ENCODE results near the gene FTSJ1.

The FTSJ1 gene

DNA sequence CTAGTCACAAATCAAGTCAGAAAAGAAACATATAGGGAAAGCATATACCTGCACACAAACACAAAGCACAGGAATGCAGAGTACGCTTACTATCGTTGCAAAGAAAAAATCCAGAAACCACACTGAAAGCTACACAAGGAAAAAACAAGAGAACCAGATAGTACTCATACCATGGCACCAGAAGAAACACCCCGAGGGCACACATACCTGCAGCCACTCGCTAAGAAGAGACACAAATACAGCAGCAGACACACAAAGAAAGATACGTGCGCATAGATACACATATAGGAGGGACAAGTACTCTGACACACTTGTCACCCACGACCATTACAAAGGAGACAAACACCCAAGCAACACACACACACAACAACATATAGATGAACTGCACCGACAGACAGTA, 4.5 kb upstream of the FTSJ1 start:
- DNase-seq = no peak

DNA sequence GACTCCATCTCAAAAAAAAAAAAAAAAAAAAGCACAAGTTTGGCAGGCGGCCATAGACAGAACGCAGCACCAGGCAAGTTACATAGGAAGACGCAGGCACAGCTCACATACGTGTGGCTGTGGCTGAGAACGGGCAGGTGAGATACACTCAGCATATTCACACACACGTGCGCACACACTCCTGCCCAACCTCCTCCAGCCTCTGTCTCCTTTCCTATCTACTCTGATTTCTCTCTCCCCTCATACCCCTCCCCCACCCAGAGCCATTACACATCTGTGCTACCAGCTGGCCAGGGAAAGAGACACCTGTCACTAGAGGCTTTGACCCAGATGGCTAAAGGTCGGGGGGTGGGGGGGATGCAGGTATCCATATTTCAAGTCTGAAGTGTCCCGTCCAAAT, 3.8 kb upstream of the FTSJ1 start:
- DNase-seq = no peak

DNA sequence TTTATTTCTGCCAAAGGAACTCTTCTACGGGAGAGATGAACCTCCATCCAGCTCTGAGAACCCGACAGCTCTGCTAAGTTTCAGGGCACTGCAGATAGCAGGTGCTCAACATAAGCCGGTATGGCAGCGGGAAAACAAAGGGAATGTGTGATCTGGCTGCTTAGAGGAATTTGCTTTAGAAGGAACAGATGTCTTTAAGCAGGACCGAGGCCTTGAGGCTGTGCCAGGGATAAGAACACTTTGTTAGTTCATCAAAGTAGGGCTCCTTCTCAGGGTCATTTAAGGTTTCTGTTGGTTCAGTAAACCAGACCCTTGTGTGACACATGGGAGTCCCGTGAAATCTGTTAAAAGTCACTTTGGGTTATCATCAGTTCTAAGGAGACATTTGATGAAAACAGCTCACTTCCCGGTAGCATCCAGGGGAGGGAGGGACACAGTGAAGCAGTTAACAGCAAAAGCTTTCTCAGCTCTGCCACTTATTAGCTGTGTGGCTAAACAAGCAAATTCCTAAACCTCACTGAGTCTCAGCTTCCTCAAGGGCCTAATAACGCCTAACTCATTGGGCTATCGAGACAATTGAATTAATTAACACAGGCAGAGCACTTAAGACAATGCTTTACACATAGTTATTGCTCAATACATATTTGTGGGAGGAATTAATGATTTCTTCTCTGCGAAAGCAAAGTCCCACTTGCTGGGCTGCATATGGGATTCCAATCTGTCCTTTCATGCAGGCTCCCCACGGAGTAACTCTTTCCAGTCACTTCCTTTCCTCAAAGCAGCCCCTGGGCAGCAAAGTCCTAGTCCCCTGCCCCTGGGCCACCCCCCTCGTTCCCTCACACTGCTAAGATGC, 2.9 kb upstream of the FTSJ1 start:
- DNase-seq = no peak

DNA sequence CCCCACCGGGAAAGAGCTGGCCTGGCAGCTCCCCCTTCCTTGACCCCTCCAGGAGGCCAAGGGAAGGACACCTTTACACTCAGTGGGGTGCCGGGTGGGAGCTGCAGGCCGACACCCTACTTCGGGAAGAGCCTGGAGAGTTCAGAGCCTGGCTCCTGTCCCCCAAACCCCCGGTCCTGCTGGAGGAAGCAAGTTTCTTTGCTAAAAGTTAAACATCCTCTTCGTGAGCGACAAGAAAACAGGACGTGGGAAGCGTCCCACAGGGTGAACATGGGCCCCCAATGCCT, 2.4 kb upstream of the FTSJ1 start:
- no peak for DNase-seq

DNA sequence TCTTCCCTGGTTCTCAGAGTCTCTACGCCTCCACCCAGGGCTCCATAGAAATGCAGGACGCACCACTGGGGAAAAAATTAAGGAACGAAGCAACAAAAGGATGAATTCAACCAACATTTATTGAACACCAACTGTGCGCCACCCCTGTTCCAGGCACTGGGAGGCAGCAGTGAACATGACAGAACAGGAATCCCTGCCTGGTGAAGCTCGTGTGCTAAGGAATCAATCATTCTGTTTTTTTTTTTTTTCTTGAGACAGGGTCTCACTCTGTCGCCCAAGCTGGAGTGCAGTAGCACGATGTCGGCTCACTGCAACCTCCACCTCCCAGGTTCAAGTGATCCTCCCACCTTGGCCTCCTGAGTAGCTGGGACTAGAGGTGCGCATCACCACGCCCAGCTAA, 1.9 kb upstream of the FTSJ1 start:
- DNase-seq = no peak

DNA sequence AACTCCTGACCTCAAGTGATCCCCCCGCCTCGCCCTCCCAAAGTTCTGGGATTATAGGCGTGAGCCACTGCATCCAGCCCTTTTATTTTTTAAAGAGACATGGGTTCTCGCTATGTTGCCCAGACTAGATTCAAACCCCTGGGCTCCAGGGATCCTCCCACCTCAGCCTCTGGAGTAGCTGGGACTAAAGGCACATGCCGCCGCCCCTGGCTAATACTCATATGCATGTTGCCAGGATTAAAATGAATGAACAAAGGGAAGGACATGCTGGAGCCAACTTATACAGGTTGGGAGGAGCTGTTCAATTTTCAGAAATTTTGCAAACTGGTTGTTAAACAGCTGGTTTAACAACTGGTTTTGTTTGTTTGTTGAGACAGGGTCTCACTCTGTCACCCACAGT, 1.4 kb upstream of the FTSJ1 start:
- DNase-seq = no peak

DNA sequence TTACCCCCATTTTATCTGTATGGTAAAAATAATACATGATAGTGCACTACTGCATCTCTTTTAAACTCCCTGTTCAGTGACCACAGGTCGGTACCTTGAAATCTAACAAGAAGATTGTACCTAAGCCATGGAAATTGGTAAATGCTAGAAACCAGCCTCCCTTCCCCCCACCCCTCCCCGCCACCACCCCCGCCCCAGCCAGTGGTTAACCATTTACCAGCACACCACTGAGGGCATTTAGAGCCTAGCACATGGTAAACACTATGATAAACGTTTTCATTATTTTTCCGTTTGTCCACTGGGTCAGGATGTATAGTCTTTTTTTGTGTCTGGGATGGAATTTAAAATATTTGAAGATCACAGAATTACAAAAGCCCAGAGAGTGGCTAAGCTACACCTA, 703 bp upstream of the FTSJ1 start:
- peak in 1 of 2 donors; percentile 31 for DNase-seq

DNA sequence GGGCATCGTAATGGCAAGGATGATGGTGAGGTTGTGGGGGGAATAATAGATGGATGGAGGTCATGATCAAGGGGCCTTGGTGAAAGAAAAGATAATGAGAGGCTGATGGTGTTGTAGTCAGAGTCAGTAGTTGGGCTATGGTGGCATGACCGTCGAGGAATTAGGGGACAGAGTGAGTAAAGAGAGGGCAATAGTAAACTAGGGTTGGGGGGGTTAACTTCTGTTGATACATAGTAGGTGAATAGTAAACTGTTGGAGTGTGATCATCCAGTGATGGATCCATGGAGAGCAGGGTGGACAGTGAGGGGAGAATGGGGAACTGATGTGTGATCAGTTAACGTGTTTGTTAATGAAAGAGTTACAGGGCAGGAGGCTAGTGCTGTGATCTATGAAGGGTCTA, 920 bp downstream of the FTSJ1 start:
- DNase-seq = no peak

DNA sequence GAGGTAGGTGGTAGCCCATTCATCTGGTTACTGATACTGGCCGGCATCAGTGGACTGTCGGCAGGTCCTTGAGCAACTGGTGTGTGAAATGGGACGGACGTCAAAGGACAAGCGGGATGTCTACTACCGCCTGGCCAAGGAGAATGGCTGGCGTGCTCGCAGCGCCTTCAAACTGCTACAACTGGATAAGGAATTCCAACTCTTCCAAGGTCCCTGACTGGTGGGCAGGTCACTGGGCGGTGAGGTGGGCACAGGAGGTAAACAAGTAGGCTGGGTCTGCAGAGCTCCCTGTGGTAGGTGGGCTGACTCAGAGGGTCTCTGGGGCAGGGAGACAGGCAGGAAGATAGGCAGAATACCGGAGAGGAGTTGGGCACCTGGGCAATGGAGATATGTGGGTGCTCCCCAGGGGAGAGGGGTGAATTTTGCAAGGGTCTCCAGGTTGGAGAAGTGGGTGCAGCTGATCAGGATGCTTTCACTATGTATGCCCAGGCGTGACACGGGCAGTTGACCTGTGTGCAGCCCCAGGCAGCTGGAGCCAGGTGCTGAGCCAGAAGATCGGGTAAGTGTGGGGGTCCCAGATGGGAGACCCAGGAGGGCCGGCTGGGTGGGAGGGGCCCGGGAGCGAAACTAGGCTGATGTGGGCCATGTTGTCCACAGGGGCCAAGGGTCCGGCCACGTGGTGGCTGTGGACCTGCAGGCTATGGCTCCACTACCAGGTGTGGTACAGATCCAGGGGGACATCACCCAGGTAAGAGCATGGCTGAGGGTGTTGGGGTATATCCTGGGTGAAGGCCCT, 2.2 kb downstream of the FTSJ1 start:
- DNase-seq = no peak

DNA sequence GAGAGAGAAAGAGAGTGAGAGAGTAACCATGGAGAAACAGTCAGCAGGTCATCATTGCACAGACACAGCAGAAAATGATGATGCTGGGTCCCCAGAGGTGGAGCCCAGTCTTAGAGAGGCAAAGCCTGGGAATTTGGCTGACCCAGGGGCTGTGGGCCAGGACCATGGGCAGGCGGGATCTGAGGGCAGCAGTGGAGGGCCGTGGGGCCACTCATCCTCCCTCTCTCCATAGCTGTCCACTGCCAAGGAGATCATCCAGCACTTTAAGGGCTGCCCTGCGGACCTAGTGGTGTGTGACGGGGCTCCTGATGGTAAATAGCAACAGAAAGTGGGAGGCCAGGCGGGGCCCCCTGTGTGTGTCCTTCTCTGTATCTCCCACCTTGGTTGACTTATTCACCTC, 2.8 kb downstream of the FTSJ1 start:
- DNase-seq = no peak

DNA sequence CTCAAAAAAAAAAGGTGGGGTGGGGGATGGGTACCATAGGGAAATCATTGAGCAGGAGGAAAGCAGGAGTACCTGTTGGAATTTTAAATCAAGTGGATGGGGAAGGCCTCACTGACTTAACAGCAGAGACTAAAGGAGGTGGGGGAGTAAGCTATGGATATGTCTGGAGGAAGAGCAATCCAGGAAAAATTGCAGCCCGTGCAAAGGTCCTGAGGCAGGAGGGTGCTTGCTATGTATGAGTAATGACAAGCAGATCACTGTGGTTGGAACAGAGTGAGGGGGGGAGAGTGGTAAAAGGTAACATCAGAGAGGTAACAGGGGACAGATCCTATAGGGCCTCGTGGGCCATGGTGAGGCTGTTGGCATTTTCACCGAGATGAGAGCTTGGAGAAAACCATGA, 4.1 kb downstream of the FTSJ1 start:
- DNase-seq = no peak

DNA sequence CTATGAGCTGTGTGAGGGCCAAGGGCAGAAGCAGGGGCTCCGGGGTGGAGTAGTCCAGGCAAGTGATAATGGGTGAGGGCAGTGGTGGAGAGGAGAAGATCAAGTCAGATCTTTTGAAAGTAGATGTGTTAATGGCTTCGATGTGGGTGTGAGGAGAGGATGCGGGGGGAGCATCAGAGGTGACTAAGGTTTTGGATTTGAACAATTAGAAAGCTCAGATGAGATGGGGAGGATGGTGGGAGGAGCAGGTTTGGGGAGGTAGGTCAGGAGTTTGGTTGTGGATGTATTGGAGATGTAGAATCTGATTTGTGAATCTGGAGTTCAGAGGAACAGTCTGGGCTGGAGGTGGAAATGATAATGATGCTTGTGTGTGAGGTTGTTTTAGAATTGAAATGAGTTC, 4.6 kb downstream of the FTSJ1 start:
- DNase-seq = no peak

DNA sequence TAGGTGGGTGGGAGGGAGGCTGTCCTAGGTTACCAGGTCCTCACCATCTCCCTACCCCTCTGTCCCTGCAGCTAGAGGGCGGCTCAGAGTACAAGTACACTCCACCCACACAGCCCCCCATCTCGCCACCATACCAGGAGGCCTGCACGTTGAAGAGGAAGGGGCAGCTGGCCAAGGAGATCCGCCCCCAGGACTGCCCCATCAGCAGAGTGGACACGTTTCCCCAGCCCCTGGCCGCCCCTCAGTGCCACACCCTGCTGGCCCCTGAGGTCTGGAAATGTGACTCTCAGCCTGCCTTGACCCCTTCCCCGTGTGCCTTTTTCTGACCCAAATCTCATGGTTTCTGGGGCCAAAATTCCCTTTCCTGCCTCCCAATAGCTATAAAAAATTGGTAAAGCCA, 6.5 kb downstream of the FTSJ1 start:
- no peak for DNase-seq

DNA sequence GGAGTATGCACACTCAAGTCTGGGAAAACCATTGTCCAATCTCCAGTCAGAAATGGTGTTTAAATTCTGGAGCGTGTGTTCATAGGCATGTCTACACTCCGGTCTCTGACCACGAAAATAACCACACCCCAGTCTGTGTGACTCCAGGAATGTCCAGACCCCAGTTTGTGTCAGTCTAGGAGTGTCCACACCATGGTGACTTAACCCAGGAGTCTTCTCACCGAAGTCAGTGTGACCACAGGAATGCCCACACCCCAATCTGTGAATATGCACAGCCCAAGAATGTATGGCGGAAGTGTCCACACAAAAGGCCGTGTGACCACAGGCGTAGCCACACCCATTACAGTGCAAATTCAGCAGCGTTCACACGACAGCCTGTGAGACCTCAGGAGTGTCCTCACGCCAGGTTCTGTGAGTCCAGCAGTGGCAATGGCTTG, 11.4 kb downstream of the FTSJ1 start:
- DNase-seq = no peak

DNA sequence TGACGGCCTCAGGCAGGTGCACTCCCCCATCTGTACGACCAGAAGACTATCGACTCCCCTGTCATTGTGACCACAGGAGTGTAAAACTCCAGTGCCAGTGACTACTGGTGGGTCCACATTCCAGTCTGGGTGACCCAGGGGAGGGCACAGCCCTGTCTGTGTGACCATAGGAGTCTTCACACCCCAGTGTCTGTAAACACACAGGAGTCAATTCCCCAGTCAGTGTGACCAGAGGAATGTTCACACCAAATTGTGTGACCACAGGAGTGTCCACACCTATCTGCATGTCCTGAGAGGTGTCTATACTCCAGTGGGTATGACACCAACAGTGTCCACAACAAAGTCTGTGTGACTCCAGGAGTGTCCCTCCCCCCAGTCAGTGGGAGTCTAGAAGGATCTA, 12.0 kb downstream of the FTSJ1 start:
- DNase-seq = no peak

DNA sequence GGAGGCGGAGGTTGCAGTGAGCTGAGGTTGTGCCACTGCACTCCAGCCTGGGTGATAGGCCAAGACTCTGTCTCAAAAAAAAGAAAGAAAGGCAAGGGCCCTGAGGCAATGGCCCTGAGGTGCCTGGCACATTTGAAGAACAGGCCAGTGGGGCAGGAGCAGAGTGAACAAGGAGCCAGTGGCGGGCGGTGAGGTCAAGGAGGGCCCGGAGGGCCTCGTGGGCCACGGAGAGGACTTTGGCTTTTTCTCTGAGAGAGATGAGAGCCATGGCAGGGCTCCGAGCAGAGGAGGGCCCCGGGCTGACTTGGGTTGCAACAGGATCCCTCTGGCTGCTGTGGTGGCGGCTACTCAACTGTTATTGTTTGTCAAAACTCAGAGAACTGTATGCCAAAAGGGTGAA, 13.3 kb downstream of the FTSJ1 start:
- DNase-seq = no peak

DNA sequence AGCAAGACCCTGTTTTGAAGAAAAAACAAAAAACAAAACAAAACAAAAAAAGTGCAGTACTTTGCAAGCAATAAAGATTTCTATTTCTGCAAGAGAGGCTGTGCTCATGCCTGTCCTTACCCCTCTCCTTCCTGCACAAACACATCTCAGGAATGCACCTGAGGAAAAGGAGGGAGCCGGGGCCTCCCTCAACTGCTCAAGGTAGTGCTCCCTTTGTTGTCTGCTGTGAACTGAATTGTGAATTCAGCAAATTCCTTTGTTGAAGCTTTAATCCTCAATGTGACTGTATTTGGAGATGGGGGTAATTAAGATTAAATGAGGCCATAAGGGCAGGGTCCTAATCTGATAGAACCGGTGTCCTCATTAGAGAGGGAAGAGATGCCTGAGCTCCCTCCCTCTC, 13.9 kb downstream of the FTSJ1 start:
- no peak for DNase-seq

DNA sequence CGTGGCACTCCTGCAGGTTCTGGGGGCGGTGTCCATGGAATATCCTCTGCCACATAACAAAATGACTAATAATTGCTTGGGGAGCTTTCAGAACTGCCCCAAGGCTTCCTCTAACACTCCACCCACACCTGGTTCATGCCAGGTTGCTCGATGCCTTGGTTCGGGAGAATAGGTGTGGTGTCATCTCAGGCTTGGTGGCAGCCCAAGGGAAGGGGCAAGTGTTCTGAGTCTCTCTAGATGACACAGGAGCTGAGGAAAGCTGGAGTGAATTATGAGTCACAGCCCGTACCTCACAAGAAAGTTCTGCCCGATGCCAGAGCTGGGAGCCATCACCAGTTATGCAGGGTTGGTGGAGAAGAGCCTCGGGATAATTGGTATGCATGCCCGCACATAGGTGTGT, 14.7 kb downstream of the FTSJ1 start:
- DNase-seq = no peak

DNA sequence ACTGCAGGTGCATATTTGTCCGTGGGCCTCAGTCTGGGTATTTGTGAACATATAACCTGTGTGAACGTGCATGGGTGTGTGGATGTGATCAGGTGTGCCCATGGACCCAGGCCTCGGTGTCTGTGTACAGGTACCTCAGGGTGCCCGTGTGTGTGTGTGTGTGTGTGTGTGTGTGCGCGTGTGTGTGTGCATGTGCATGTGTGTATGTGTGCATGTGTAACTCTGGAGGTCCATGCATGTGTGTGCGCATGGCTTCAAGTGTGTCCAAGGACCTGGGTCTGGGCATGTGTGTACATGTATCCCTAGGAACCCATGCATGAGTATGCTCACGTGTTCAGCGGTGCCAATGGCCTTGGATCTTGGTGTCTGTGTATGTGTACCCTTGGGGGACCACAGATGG, 15.8 kb downstream of the FTSJ1 start:
- DNase-seq = no peak

DNA sequence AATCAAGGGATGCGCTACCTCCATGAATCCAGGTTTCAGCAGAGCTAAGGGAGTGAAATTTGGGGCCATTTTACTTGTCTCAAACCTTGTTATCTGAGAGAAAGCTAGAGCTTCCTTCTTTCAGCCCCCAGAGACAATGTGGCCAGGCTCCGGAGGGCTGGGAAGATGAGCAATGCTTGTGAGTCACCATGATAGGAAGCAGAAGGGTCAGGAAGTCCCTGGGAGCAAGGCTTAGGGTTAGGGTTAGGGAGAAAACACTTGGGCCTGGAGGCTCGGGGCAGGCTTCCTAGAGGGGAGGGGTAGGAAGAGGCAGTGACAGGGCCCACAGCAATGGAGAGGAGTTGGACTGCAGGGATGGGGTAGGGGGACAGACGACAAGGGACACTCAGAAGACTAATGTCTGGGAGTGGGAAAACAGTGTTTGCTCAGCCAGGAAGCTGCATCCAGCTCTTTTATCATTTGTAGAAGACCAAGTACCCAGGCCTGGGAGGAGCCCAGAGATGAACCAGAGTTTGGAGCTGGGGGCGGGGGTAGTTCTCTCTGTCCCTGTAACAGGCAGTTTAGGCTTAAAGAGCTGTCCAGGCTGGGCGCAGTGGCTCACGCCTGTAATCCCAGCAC, 16.4 kb downstream of the FTSJ1 start:
- DNase-seq = no peak

DNA sequence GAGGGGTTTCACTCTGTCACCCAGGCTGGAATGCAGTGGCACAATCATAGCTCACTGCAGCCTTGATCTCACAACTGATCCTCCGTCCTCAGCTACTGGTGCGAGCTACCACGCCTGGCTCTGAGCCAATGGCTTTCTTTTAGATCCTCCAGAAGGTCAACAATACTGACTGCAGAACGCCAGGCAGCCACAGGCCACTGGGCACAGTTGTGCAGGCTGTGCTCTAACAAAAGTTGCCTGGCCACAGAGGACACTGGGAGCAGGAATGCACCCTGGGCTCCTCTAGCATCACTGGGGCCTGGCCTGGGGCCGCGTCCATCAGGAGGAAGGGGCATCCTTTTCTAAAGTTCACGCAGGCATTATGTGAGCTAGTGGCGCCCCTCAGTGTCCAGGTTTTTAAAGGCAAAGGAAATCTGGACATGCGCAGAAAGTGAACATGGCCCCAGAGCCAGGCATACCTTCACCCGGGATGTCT, 17.9 kb downstream of the FTSJ1 start:
- peak in 1 of 2 donors; percentile 11 for DNase-seq

DNA sequence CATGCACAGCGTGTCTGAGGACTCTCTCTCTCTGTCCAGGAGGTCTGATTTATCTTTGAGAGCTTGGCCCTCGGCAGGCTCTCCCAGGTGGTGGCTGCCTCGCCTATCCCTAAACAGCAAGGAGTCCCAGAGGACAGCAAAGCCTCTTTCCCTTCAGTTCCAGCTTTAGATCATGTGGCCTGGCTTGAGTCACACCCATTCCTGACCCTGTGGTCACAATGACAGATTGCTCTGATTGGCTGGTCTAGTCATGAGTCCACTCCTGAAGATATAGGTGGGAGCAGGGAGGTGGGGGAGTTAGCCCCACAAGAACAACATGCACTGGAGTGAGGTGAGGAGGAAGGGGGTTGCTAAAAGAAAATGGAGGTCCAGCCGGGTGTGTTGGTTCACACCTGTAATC, 20.7 kb downstream of the FTSJ1 start:
- no peak for DNase-seq

DNA sequence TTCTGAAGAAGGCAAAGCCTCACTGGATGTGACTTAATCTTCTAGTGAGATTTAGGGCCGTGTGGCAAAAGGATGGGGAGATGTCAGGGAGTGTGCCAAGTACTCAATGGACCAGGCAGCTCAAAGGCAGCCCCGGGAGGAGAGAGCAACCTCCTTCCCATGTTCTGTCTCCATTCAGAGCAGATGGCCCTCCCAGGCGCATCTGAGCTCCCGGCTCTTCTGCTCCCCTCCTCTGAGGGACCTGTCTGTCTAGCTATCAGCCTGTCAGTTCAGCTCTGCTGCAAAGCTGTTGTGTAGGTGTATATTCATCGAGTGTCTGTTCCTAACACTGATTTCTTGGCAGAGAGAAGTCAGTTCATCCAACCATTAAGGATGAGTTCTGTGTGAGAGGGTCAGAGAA, 21.9 kb downstream of the FTSJ1 start:
- no peak for DNase-seq

DNA sequence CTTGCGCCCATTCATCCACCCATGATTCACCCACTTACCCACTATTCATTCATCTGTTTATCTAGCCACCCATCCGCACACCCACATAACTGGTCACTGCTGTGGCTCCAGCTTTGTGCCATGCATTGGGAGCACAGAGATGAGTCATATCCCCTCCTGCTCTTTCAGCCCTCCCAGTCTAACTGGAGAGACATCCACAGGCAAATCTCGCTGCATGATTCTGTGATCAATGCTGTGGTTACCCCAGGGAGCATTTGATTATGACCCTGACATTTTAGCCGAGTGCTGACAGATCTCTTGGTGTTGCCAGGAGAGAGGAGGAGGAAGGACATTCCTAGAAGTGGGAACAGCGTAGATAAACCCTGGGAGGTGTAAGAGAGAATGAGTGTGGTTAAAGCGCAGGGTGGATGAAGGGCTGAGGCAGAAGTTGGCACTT, 22.4 kb downstream of the FTSJ1 start:
- no peak for DNase-seq

All from CD4-positive, alpha-beta T cell treated with Interferon alpha-2 for 1 hour (primary cell).